DMS114 treated with DMSO at 0.1 percent for 48 hours (cell line): Measurements from ENCODE around the gene DDX51.

Experiments used
- DNase-seq: peaks from one replicate; lab custom pipeline; 2025; ENCODE audit not compliant: unreplicated experiment; lab: John Stamatoyannopoulos, UW

DDX51 gene

GRCh38 chr12:132179431-132180362, 35.6 kb upstream of the DDX51 start:
- no peak for DNase-seq

DNA sequence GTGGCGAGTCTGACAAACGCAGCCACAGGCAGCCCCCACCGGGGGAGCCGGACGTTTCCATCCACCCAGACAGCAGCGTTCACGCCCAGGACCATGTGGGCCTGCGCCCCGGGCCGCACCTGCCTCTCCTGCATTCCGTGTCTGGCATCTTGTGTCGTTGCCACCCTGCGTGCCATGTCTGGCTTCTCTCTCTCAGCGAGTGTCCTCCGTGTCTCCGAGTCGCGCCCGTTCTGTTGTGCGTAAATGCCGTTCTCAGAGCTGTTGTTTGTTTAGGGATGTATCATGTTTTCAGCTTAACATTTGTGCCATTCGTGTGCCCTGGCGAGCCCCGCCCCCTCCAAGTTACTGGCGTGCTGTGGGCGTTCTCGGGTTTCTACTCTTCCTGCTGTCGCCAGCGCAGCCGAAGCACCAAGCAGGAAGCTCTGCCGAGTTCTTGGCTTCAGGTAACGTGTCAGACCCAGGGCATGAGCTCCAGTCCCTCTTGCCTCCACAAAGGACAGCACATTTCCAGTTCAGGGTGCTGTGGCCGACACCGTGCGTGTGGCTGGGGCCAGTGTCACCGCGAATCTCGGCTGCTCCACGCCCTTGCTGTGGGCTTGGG, 34.8 kb upstream of the DDX51 start:
- DNase-seq = no peak

DNA sequence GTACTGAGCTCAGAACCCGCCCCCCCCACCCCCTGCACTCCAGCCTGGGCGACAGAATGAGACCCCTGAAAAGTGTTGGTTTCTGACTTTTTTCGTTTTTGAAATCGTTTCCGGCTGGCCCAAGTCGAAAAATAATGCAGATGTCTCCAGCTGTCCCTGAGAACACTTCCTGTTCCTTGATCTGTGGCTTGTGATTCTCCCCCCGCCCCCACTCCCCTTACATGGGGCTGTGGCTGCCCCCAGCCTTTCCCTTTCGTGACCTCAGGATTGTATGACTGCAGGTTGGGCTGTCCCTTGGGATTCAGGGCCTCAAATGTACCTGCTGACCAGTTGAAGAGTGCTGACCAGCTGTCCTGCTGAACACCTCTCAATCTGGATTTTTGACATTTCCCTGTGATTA, 34.2 kb upstream of the DDX51 start:
- no peak for DNase-seq

- no peak for DNase-seq
Measured at GRCh38 chr12:132176920-132177551, 32.9 kb upstream of the DDX51 start.

- no peak for DNase-seq
Measured at GRCh38 chr12:132176385-132176919, 32.3 kb upstream of the DDX51 start.

GRCh38 chr12:132175496-132176384, 31.6 kb upstream of the DDX51 start:
- DNase-seq = no peak

DNA sequence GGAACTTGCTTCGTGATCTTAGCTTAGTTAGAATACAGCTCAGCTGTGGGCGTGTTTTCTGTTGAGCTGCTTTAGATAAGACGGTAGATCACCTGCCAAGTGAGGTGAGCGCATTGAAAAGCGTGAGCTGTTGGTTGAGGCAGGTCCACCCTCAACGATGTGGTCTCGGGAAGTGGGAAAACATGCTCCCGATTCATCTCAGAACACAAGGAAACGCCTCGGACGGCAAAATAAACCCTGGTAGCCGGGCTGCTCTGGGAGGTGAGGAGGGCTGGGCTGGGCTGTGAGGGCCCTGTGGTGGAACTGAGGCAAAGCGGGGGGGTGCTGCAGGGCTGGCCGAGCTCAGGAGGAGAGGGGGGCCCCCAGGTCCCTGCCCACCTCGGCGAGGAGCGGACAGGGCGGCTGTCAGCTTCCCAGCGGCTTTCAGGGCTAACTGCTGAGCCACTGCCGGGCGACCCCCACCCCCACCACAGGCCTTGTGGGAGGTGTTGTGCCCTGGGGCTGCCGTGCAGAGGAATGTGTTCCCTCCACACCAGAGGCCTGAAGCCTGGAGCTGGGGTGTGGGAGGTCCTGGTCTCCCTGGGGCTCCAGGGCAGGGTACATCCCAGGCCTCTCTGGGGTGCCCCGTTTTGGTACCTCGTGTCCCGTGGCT, 30.8 kb upstream of the DDX51 start:
- no peak for DNase-seq

DNA sequence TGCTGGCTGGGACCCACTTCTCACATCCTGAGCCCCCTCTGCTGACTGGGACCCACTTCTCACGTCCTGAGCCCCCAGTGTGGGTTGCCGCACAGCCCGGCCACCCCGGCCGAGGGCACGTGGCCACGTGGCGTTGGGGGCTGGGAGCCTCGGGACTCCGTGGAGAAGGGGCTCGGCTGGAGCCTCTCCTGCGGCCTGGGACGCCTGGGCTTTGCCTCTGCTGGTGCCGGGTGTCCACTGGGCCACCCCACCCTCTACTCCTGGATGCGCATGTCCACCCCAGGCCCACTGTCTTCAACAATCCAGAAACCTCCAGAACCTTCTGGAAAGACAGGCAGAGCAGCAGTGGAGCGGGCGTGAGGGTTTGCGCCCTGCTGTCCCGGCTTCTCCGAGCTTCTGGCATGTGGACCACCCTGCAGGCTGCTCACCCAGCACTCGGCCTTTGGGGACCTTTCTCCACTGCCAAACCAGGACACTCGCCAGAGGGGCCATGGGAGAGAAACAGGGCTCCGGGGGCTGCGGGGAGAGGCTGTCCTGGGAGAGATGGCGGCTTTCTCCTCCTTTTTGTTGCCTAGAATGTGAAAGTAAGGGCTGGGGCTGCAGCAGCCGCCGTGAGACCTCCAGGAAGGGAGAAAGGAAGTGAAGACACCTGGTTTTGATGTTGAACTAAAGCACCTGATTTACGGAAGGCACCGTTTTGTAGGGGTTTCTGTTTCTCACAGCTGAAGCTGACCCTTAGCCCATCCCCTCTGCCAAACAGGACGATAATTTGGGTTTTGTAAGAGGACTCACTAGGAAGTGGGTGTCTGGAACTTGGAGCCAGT, 30.1 kb upstream of the DDX51 start:
- DNase-seq = no peak

- no peak for DNase-seq
Measured at GRCh38 chr12:132173135-132174014, 29.3 kb upstream of the DDX51 start.

DNA sequence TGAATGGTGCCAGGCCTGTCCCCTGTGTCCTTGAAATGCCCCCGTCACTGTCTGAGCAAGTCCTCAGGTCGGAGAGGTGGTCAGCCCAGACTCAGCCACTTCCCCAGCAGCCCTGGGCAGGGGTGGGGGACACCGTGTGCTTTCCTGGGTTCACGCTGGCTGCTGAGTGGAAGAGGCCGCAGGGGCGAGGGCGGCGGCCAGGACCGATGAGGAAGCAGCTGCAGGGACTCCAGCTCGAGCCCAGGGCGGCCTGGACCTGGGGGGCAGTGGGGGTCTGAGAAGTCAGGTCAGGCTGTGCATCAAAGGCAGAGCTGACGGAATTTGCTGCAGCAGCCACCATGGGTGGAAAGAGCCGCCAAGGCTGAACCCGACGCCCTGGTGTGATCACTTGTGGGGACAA, 28.5 kb upstream of the DDX51 start:
- DNase-seq = no peak

GRCh38 chr12:132171968-132172521, 27.9 kb upstream of the DDX51 start:
- no peak for DNase-seq

- DNase-seq = no peak
Measured at GRCh38 chr12:132171293-132171967, 27.3 kb upstream of the DDX51 start.

DNA sequence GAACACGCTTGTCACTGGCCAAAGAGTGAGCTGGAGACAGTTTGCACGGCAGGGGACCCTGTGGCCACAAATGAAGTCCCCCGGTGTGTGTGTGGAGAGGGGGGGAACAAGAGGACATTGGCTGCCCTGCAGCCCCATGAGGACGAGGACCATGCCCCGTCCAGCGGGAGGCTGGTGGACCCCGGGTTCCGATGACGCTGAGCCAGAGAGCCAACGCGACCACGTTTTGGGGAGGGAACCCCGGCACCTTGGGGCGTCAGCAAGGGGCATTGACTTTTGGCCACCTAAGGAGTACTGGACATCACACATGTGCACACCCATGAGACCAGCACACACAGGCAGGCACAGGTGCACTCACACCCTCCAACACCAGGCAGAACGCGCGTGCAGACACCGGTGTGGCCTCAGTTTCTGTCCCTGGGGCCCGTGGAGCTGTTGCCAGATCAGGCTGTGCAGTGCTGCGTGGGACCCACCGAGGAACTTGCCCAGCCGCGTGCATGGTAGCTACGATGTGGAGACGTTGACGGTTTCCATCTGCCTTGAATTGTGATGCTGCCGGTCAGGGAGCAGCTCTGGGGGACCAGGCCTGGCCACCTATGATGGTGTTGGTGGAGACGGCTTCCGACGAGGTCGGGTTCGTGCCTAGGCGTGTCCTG, 26.6 kb upstream of the DDX51 start:
- no peak for DNase-seq

DNA sequence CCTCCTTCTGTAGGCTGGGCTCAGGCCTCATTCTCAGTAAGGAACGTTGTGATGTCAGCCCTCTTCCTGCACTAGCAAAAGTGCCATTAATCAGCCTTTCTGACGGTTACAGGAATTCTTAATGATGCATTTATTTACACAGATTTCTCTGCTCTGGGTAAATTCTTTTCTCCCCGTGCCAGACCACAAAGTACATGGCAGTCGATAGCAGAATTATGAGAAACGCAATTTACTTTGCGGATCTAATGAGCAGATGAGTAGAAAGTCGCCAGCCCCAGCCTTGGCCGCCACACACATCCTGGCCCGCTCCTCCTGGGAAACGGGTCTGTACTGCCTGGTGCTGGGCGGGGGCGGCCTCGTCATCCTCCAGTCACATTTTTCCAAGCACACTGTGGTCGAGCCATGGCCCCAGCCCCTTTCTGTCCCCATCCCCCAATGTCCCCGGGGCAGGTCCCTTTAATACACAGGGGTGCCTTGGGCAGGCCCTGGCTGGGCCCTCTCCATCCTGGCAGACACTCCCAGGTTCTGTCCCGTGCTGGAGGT, 26.0 kb upstream of the DDX51 start:
- DNase-seq = no peak

DNA sequence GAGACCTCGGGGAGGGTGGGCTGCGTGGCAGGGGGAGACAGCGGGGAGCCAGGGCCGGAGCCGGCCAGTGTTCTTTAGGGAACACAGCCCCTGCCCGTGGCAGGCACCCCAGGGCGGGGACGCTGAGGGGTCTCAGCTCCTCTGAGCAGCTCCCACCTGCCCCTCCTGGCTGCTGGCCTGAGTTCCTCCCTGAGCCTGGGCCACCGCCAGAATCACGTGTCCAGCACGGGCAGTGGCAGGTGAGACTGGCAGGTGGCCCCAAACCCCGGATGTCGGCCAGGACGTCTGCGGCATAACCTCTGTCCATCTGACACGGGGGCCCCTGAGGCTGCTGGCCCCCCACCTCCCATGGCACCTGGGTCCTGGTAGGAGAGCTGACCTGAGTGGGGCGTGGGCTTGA, 25.3 kb upstream of the DDX51 start:
- no peak for DNase-seq

DNA sequence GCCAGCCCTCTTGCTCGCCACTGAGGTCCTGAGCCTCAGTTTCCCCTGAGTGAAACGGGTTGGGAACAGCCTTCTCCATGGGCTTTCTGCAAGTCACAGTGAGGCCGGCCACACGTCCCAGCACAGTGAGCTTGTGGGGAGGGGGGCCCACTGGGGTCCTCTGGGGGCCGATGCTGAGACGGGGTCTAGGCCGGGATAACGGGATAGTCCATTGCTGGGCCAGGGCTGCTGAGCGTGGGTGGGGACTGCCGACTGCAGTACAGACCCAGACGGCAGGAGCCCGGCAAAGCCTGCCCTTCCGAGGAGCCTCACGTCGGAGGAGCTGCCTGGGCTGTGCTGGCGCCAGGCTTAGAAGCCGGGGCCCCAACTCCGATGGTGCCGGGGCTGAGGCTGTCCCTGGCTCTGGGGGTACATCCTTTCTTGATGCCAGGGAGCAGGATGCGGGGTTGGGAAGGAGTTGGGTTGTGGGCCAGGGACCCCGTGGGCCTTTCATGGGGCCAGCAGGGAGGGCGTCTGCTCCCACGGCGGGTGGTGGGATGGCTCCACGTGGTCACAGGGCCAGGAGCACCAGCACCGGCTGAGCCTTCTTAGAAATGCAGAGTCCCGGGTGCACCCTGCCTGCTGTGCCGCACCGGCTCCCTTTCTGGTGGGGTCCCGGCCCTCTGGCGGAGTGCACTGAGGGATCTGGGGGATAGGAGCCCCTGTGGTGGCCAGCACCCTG, 24.4 kb upstream of the DDX51 start:
- no peak for DNase-seq
